HS-5 (cell line): ENCODE results near the gene FOXD2.
A peak's percentile ranks its signal among the peaks of the same experiment; 100 is the strongest.

Experiments used
- DNase-seq: peaks from one replicate; pipeline ENCODE4 v3.0.0-alpha.2; 2012; ENCODE audit warnings: low read depth

FOXD2 gene

DNA sequence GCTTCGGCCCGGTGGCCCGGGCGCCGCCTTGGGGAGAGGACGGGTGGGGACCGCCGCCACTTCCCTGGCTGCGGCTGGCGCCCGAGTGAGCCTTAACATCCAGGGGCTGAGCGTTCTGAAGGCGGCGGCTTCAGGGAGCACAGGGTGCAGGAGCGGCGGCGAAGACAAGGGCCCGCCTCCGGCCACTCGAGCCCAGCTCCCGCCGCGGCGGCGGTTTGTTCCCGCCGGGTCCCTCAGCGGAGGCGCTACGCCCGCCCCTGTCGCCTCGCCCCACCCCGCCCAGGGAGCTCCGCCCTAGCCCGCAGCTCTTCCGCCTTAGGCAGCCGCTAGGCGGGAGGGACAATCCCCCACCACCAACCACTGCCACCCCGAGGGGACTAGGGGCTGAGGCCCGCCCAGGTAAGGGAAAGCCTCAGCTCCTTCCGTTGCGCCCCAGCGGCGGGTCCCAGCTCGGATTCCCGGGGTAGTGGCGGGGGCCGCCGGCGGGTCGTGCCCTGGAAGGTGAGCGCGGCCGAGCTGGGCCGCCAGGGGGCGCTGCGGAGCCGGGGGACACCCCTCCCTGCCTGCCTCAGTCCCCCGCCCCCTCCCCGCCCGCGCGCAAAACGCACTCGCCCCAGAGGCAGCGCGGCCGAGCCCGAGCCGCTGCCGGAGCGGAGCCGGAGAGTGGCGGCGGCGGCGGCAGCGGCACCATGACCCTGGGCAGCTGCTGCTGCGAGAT, at the start of gene FOXD2:
TSS of gene FOXD2 (plus strand) at position 598 of the 718 bp plus-strand sequence. CDS start at position 690, 92 bp downstream.
- DNase-seq, result peak; percentile 66

- peak; percentile 15 for DNase-seq
Measured at GRCh38 chr1:47388891-47389238, 49.0 kb upstream of the FOXD2 start.

DNA sequence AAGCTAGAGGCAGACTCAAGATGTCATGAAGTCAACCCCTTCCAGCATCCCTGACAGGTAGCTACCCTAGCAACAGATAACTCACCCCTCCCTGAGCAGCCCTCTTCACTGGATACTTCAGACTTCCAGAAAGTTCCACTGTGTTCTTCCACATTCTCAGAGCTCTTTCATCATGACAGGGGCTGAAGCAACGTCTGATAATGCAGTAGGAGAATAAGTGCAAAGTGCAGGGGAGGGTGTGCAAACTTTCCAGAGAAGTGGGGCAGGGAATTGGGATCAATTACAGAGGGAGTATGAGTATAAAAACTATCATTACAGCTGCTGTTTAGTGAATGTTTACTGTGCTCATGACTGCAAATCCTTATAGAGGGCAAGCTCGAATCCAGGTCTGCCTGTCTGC, 48.1 kb upstream of the FOXD2 start:
- DNase-seq, result no peak

DNA sequence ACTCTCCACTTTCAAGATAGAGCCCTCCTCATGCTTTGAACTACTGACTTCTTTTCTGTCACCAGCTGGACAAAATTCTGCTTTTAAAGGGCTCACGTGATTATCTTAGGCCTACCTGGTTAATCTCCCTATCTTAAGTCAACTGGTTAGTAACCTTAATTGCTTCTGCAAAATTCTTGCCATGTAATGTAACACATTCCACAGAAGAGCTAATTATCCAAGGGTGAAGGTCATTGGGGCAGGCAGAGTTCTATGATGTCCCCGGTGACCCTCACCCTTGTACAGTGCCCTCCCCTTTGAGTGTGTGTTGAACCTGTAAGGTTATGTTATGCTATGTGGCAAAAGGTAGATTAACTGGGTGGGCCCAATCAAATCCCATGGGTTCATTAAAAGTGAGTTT, 47.0 kb upstream of the FOXD2 start:
- DNase-seq, result no peak

DNA sequence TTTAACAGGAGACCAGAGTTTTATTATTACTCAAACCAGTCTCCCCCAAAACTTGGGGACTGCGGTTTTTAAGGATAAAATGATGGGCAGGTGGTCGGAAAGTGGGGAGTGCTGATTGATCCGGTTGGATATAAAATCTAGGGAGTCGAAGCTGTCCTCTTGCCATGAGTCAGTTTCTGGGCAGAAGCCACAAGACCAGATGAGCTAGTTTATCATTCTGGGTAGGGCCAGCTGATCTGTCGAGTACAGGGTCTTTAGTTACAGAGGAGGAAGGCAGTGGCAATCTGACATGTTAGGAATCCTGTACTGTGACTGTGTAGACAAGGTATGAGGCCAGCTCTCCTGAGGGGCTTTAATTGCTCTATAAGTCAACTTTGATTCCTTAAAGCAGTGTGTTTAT, 44.7 kb upstream of the FOXD2 start:
- no peak for DNase-seq

GRCh38 chr1:47395433-47395832, 42.4 kb upstream of the FOXD2 start:
- DNase-seq, result no peak

DNA sequence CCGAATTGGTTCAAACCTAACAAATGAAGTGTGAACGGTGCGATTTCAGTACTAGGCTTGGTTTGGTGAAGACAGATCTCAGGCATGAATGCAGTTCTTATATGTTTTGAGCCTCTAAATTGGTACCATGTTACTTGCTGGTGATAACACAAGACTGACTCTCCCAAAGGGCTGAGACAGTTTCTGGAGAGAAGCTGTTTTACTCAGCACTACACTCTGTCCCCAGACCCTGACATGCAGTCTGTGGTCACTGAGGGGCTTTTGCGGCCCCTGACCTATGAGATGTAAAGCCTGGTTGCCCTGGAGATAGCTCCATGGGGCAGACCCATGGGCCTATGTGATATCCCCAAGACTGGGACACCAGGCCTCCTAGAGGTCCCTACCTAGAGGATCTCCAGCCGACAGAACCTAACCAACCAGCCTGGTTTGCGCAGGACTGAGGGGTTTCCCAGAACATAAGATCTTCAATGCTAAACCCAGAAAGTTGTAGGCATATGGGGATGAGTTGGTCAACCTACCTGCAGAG, 41.1 kb upstream of the FOXD2 start:
- DNase-seq, result no peak

- DNase-seq, result no peak
Measured at GRCh38 chr1:47399138-47399845, 38.6 kb upstream of the FOXD2 start.

- no peak for DNase-seq
Measured at GRCh38 chr1:47399846-47400155, 38.0 kb upstream of the FOXD2 start.

GRCh38 chr1:47401761-47402160, 36.1 kb upstream of the FOXD2 start:
- DNase-seq, result no peak

- no peak for DNase-seq
Measured at GRCh38 chr1:47402591-47402990, 35.3 kb upstream of the FOXD2 start.

GRCh38 chr1:47403321-47403910, 34.4 kb upstream of the FOXD2 start:
- no peak for DNase-seq

- no peak for DNase-seq
Measured at GRCh38 chr1:47405697-47406096, 32.1 kb upstream of the FOXD2 start.

- no peak for DNase-seq
Measured at GRCh38 chr1:47406966-47407365, 30.9 kb upstream of the FOXD2 start.

- DNase-seq, result no peak
Measured at GRCh38 chr1:47407481-47407880, 30.4 kb upstream of the FOXD2 start.

GRCh38 chr1:47409311-47410067, 28.4 kb upstream of the FOXD2 start:
- no peak for DNase-seq

GRCh38 chr1:47410068-47410455, 27.8 kb upstream of the FOXD2 start:
- DNase-seq, result no peak

GRCh38 chr1:47411436-47411835, 26.4 kb upstream of the FOXD2 start:
- no peak for DNase-seq

GRCh38 chr1:47412437-47412836, 25.4 kb upstream of the FOXD2 start:
- no peak for DNase-seq

- DNase-seq, result no peak
Measured at GRCh38 chr1:47415728-47416318, 22.0 kb upstream of the FOXD2 start, which contains the start of gene FOXE3. Gene FOXE3 (plus strand): TSS chr1:47416285. CDS start chr1:47416316, 31 bp downstream.

- DNase-seq, result no peak
Measured at GRCh38 chr1:47416319-47417169, 21.3 kb upstream of the FOXD2 start.
